Prostate gland (tissue), 2 donors: Measurements from ENCODE around the gene LTF.

Experiments used
- CTCF ChIP-seq, 4 experiments: fragments of 200-600 bp in 2 of 4; fragments of 450-650 bp in 2 of 4; sonication (generic) in 2 of 4; IDR thresholded peaks; 1 replicate in 3 of 4; 2 replicates in 1 of 4; pipeline ENCODE4 v1.5.1; 2016 to 2019; ENCODE audit warnings: antibody characterized with exemption in 4 of 4, mild to moderate bottlenecking in 2 of 4, moderate library complexity in 2 of 4
- POLR2A ChIP-seq: fragments of 450-650 bp; IDR thresholded peaks from one replicate; pipeline ENCODE4 v1.6.1; 2016; ENCODE audit warnings: antibody characterized with exemption, mild to moderate bottlenecking
- POLR2AphosphoS5 ChIP-seq: sonication (generic); formaldehyde crosslinking; IDR thresholded peaks from one replicate; pipeline ENCODE4 v1.6.1; 2017; ENCODE audit warnings: antibody characterized with exemption

GRCh38 chr3:46462511-46462910 is 2.2 kb downstream of the LTF start:
- TF ChIP-seq POLR2A (no peak), CTCF (IDR thresholded peaks at IDR 0.05) (no peak), POLR2AphosphoS5 (no peak)
